Measurements from ENCODE around the gene TWF2.

DNA sequence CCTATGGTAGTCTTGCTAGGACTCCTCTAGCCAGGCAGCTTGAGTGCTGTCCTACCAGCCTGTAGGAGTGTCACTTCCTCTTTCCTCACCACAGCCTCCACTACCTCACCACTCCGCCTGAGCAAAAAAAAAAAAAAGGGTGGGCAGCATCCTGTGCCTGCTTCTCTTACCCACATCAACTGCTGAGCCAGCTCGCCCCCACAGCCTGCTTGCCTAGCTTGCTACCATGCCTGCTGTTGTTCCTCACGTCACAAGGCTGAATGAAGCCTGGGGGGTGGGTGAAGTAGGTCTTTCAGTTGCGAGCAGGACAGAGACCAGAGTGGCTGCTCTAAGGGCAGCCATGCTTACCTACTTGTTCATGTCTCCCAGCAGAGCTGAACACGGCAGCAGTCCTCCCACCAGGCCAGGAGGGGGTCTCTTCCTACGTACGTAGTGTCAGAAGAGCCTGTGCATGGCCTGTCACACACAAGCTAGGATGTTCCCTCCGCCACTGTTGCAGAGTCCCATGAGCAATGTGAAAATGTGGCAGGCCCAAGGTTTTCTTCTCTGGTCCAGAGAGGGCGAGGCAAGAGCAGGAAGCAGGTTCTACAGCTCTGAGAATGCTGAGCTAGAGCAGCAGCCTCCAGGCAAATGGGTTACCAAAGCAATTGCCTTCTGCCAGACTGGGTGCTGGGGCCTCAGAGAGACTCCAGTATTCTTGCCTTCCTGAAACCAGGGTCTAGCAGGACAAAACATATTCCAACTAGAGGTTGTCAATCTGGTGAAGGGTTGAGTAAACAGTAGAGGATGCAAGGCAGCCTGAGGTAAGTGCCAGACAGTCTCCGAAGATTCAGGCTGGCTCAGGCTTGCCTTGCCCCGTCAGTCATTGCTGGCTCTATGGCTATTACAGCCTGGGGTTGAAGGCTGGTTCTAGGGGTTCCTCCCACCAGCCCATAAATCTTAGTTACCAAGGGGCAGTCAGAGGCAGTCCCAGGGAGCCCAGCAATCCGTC is 14.7 kb upstream of the TWF2 start:
- TF ChIP-seq, protein P1, sequence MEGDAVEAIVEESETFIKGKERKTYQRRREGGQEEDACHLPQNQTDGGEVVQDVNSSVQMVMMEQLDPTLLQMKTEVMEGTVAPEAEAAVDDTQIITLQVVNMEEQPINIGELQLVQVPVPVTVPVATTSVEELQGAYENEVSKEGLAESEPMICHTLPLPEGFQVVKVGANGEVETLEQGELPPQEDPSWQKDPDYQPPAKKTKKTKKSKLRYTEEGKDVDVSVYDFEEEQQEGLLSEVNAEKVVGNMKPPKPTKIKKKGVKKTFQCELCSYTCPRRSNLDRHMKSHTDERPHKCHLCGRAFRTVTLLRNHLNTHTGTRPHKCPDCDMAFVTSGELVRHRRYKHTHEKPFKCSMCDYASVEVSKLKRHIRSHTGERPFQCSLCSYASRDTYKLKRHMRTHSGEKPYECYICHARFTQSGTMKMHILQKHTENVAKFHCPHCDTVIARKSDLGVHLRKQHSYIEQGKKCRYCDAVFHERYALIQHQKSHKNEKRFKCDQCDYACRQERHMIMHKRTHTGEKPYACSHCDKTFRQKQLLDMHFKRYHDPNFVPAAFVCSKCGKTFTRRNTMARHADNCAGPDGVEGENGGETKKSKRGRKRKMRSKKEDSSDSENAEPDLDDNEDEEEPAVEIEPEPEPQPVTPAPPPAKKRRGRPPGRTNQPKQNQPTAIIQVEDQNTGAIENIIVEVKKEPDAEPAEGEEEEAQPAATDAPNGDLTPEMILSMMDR (IDR thresholded peaks at IDR 0.05) = no peak
- TF ChIP-seq EP300 (IDR thresholded peaks at IDR 0.05) = no peak
